Lower leg skin (tissue), 3 donors: Measurements from ENCODE around the gene SLC25A46.

Experiments used
- POLR2A ChIP-seq, 2 donors: fragments of 450-650 bp; IDR thresholded peaks; one replicate each; pipeline ENCODE4 v1.6.1; 2016 to 2017; ENCODE audit warnings: antibody characterized with exemption in 2 of 2, mild to moderate bottlenecking in 1 of 2, moderate library complexity in 1 of 2
- TF ChIP-seq, protein P1 (sequence below), 3 donors: fragments of 450-650 bp; IDR thresholded peaks; one replicate each; pipeline ENCODE4 v1.5.1; 2016; ENCODE audit warnings: antibody characterized with exemption in 3 of 3, mild to moderate bottlenecking in 3 of 3, moderate library complexity in 2 of 3

DNA sequence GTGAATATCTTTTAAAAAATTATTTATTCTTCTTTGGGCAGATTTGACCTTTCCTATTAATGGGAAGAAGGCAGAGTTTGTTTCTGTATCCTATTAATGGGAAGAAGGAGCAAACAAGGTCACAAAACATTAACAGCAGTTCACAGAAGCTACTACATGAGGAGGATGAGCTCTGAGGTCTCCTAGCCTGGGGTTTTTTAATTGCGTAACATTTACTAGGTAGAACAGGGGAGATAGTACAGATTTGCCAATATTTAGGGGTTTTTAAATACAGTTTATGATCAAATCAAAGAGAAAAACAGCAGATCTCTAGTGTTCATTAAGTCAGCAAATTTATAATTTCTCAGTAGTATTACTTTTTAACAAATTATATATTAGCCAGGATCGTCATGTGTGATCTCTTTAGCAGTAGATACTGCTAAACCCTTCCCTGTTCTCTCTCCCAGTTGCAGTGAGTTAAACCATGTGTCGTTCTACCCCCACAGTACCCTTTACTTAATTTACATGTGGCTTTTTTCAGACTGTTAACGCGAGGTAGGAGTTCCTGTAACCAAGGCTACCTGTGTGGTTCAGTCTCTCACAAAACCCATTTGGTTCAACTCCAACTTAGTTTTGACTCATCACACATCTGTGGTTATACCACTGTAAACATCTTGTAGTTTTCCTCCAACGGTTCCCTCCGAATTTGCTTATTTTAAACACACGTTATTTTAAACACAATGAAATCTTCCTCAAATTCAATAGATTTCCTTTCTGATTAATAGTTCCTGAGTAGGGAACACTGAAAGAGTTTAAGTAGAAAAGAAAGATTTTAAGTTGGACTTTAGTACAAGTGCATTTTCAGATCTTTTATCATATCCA, 13.3 kb downstream of the SLC25A46 start:
- TF ChIP-seq, protein P1, sequence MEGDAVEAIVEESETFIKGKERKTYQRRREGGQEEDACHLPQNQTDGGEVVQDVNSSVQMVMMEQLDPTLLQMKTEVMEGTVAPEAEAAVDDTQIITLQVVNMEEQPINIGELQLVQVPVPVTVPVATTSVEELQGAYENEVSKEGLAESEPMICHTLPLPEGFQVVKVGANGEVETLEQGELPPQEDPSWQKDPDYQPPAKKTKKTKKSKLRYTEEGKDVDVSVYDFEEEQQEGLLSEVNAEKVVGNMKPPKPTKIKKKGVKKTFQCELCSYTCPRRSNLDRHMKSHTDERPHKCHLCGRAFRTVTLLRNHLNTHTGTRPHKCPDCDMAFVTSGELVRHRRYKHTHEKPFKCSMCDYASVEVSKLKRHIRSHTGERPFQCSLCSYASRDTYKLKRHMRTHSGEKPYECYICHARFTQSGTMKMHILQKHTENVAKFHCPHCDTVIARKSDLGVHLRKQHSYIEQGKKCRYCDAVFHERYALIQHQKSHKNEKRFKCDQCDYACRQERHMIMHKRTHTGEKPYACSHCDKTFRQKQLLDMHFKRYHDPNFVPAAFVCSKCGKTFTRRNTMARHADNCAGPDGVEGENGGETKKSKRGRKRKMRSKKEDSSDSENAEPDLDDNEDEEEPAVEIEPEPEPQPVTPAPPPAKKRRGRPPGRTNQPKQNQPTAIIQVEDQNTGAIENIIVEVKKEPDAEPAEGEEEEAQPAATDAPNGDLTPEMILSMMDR (IDR thresholded peaks at IDR 0.05) = no peak
- TF ChIP-seq POLR2A (IDR thresholded peaks at IDR 0.05) = no peak
